Stimulated activated CD8-positive, alpha-beta memory T cell treated with anti-CD3 and anti-CD28 coated beads, Interleukin-12 subunit alpha, Interleukin-12 subunit beta, amount 100 ng/mL, for 1 hour (primary cell): Measurements from ENCODE around the gene VWA8.

ENCODE experiments used
- DNase-seq: peaks from one replicate; pipeline ENCODE4 v3.0.0-alpha.2; 2020; ENCODE audit warnings: low read depth

The VWA8 gene

GRCh38 chr13:41802684-41803444 is 158.0 kb downstream of the VWA8 start:
- no peak for DNase-seq

- DNase-seq: no peak
Measured at GRCh38 chr13:41802043-41802683, 158.7 kb downstream of the VWA8 start.

GRCh38 chr13:41791056-41791455 is 169.9 kb downstream of the VWA8 start:
- no peak for DNase-seq

GRCh38 chr13:41788552-41788951 is 172.4 kb downstream of the VWA8 start:
- no peak for DNase-seq

DNA sequence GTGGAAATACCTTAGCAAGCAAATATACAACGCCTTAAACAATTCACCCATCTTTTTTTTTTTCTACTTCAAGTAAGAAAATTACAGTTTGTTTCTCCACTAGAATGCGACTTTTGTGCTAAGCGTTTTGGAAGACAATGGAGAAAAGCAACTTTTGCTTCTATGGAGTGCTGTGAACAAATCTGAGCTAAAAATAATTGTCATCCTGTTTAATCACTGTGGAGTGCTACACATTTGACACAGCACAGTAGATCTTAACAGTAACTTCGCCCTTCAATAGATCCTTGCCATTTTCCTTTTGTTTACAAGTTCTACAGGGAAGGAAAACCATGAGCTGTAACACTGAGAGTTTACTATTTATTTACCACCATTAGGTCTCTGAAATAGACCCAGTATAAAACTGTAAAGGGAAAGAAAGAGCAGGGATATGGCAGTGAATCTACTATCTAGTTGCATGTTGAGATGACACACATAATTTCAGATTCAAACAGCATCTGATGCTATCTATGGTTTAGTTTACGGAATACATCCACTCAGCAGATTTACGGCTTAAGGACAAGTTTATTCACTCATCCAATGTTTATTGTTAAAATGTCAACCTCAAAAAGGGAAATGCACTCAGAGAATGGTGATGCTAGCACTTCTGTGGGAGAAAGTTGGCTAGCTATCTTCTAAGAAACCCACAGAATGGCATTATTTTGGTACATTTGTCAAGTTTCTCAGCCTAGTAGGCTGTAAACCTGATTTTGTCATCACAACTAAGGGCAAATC is 175.3 kb downstream of the VWA8 start:
- no peak for DNase-seq

DNA sequence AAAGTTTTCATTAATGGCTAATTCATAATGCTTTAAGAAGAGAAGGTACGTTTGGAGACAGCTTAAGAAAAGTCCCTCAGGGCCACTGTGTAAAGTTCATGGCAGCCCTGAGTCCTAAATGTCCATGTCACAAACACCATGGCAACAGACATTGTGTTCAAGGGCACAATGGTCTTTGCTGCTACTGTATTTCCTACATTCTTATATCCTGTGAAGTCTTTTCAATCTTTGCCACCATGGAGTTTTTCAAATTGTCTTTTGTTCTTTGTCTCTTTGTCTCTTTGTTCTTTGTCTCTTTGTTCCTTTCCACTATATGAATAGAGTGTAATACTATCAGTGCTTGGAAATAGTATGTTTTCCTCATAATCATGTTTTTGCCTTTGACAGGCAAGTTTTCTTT is 178.8 kb downstream of the VWA8 start:
- DNase-seq: no peak

DNA sequence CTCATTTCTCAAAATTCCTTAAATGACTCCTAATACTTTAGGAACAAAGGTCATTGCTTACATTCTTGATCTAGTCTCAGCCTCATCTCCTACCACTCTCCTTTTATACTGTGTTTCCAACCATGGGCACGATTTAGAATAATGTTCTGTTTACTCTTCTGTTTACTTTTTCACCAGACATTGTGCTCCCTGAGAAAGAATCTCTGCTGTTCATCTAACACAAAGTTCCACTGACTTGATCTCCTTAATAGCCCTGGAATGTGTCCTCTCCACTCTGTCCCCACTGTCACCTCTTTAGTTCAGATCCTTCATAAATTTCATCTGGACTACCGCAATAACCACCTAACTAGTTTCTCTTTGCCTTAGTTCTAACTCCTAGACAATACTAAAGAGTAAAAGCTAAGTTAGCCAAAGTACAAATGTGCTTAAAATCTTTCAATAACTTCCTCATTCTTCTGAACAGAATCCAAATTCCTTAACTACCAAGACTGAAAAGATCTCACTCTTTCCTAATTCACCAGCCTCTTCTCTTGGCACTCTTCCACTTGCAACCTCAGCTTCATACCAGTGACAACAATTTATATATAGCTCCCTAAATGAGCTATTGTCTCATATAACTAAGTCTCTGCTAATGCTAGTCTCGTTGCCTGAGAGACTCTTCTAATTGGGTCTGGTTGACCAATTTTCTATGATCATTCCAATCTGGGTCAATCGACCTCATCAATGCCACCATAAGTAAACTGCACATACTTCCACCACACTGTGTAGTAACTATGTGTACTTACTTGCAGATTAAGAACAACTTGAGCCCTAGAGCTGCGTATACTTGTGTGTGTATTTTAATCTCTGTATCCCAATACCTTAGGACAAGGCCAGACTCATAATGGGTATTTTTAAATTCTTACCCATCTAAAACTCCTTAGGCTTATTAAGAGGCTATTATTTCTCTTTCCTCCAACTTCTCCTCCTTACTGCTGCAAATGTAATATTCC is 179.9 kb downstream of the VWA8 start:
- no peak for DNase-seq

GRCh38 chr13:41775251-41775650 is 185.7 kb downstream of the VWA8 start:
- DNase-seq: no peak

DNA sequence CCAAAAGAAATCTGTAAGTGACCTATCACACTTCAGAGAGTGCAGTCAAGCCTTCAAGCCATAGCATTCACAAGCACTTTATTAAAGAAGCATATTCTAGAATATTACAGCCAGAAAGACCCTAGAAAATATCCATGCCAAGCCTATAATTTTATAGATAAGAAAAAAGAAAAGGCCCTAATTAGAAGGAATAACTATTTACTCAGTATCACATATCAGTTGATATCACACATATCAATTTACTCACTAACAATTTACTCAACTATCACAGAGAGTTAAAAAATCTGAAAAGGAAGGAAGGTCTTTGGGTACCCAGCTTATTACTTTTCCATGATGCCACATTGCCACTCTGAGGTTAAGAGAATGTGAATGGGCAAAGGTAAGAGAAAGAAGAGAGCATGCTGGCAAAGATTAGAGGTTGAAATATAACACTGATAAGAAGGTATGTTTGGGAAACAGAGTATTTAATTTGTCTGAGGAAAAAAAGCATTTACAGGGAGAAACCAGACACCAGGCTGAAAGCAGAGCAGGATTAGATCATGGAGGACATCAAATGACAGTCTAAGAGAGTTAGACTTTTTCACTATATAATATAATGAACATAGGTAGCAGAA is 186.2 kb downstream of the VWA8 start:
- DNase-seq: no peak

DNA sequence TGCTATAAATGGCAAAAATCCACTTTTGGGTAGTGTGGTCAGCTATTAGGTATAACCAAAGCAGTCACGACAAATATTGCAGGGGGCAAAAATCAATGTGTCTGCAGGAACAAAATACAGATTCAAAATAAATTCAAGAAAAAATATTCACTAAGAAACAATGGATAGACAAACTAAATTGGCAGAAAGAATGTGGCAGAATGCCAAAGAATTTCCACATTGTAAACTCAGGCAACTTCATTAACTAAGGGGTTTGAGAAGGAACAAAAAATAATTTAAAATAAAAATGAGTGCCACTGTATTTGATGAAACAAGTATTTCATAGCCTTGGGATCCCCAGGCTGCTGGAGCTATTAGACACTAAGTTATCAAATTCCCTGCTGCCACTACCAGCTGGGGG is 193.1 kb downstream of the VWA8 start:
- no peak for DNase-seq

GRCh38 chr13:41766439-41766838 is 194.5 kb downstream of the VWA8 start:
- DNase-seq: no peak

DNA sequence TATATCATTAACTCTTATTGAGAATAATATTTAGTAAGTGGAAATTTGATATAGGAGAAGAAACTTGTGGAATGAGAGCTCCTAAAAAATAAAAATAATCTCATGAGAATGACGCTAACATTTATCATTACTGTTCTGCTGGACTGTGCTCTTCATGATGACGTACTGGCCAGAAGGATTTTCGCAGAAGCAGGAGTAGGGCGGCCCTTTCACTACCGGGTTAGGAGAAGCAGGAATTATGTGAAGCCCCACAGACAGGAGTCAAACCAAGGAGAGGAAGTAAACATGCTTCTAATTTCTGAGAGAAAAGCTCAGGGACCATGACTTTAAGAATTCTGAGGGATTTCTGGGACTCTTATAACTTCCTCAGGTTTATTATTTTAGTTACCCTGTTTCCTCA is 195.1 kb downstream of the VWA8 start:
- no peak for DNase-seq

- no peak for DNase-seq
Measured at GRCh38 chr13:41765020-41765419, 195.9 kb downstream of the VWA8 start.

DNA sequence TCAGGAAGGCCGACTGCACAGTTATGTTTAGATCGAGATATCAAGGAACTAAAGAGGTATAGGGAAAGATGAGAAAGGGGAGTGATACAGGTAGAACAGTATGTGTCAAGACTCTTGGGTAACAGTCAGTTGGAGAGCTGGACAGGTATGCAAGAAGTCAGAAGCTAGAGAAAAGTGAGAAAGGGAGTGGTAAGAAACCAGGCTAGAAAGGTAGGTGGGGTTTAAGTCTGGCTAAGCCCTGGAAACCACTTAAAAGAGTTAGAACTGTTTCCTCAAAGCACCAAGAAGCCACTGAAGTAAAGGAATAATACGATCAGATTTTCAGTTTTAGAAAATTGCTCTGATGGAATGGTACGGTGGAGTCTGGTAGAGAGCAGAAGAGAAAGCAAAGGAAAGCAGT is 196.4 kb downstream of the VWA8 start:
- DNase-seq: no peak

DNA sequence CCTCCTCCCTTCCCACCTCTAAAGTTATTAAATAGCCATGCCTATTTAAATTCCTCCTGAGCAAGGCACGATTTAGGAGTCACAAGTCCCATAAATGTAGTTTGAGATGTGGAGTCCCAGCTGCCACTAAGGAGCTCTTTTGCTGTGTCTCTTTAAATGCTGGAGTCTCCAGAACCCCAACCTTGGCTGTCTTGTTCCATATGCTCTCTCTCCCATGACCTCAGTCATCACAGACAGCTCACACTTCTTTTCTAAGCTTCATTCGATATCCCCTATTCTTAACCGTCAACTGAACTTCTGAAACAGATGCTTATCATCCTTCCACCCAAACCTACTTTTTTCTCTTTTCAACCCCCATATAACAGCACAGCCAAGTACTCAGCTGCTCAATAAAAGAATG is 197.1 kb downstream of the VWA8 start:
- DNase-seq: no peak

GRCh38 chr13:41762796-41763195 is 198.1 kb downstream of the VWA8 start:
- no peak for DNase-seq

DNA sequence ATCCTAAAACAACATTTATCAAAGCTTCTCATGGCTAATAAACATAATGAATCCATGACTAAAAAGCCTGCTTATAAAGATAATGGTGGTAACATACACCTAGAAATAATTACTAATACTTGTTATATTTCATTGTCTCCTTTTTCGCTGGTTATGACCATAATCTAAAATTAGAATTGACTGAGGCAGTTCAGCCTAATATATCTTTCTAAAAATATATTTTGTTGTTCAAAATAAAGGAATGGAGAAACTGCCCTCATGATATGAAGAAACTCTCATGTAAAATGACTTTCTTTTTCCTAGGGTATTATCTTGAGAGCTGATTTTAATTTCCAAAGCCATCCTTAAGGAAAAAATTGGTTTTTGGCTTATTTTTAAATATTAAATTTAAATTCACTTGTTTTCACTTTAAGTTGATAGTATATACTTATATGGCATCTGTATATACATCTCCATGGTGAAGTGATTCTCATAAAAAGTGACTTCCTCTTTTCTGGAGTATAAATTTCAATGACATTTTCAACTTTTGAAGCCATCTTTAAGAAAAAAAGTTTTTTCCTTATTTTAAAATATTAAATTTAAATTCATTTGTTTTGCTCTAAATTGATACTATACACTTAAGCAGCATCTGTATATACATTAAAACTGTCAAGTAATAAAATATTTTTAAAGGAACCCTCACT is 204.6 kb downstream of the VWA8 start:
- DNase-seq: no peak

GRCh38 chr13:41751734-41752445 is 209.0 kb downstream of the VWA8 start:
- no peak for DNase-seq

DNA sequence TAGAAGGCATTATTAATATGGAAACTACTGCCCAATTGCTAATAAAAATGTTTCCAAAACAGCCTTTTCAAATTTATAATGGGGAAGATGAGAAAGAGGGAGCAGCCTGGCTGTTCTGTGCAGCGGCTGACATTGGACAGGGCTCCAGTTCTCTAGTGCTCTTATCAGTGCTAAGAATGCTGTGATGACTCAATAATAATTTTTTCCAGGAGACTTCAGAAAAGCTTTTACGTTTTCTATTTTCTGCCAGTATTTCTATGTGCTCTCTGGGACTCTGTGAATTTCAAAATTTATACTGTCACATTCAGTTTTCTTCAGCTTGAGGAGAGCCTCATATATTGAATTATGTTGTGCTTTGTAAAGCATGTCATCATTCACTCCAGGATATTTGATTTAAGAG is 209.6 kb downstream of the VWA8 start:
- DNase-seq: no peak

- no peak for DNase-seq
Measured at GRCh38 chr13:41746259-41746658, 214.7 kb downstream of the VWA8 start.
